HG03432 (cell line): ENCODE results near the gene ASF1B.

Experiments used
- ATAC-seq: cut with Tn5 transposase; IDR thresholded peaks from one replicate; pipeline ENCODE4 v1.9.1; 2021; ENCODE audit warnings: mild to moderate bottlenecking, moderate library complexity; ENCODE audit not compliant: unreplicated experiment

The ASF1B gene

DNA sequence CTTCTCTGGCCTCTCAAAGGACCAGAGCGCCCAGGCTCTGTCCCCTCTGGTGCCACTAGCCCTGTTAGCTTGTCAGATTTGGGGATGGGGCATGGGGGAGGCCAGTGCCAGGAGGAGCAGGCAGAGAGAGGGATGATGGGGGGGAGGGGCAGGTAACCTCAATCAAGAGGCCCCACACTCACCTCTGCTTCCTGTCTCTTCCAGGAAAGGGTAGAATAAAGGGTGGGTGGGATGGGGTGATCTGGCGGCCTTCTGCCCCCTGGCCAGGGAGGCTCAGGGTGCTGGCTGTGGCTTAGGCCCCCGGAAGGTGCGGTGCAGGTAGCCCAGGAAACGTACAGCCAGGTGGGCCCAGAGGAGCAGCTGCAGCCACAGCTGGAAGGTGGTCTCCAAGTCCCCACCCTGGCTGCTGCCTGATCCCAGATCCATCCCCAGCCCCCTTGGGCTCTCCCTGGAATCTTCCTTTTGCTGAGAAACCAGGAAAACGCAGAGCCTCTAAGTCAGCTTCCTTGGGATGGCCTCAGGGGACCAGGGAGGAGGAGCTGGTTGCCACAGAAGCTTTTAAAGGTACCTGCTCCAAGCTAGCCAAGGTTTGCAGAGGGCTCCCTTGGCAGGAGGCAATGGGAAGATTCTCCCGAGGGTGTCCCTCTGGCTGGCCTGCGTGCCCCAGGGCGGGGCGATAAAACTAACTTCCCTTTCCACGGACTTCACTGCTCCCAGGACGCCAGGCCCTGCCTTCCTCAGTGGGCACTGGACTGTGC, 24.2 kb downstream of the ASF1B start:
- ATAC-seq: no peak

DNA sequence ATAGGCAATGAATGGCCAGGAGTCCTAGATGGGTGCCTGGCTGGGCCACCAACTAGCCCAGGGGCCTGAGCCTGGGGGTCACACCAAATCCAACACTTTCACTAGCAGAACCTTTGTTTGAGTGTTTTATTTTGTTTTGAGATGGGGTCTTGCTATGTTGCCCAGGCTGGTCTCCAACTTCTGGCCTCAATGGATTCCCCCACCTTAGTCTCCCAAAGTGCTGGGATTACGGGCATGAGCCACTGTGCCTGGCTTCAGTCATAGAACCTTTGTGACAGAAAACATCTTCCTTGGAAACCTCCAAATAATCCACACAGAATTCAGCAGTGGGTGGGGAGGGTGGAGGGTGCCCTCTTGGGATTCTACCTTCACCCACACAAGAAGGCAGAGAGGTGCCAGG, 24.9 kb downstream of the ASF1B start:
- ATAC-seq: no peak

DNA sequence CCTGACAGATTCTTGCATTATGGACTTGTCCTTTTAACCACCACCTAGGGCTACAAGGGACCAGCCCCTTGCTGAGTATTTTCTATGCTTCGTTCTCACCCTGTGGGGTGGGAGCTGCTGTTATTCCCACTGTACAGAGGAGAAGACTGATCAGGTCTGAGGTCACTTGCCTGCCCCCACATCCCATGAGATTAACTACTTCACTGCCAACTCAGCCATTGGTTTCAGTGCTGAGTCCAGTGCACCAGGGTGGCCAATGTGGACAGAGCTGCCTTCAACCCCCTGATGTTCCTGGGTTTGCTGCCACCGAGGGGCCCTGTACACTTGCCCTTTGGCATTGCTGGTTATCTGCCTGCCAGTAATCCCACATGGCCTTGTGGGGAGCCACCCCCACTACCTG, 25.7 kb downstream of the ASF1B start:
- ATAC-seq: no peak

- ATAC-seq: no peak
Observed at GRCh38 chr19:14107581-14108461, 28.6 kb downstream of the ASF1B start.

- no peak for ATAC-seq
Observed at GRCh38 chr19:14106840-14107239, 29.5 kb downstream of the ASF1B start.

DNA sequence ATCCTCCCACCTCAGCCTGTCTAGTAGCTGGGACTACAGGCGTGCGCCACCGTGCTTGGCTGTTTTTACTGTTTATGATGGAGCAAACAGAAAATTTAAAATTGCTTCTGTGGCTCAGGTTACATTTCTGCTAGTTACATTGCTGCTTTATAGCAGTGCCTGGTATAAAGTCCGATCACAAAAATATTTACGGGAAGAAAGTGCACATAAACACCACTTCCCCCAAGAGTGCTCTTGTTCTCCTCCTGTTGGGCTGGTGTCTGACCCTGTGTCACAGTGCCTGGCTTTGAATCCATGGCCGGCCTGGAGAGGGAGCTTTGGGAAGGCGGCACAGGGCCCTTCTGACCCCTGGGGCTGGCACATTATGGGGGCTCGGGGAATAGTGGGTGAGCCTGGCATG, 30.7 kb downstream of the ASF1B start:
- no peak for ATAC-seq

DNA sequence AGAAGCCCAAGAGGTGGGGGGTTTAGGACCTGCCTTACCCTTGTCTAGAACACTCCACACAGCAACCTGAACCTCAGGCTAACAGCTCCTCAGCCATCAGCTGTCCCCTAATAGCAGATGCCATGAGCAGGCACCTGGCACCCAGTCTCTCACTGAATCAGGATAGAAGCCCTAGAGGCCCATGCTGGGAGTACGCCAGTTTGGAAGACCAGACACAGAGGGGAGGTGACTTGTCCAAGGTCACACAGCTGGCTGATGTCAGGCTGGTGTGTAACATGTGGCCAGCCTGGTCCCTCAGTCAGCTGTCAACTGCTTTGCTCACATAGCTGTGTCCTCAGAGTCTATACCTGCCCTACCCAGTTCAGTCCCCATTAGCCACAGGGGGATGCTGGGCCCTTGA, 33.1 kb downstream of the ASF1B start:
- no peak for ATAC-seq

GRCh38 chr19:14102756-14103155, 33.6 kb downstream of the ASF1B start:
- ATAC-seq: no peak

GRCh38 chr19:14102102-14102696, 34.2 kb downstream of the ASF1B start:
- ATAC-seq: no peak

GRCh38 chr19:14101003-14101545, 35.3 kb downstream of the ASF1B start:
- no peak for ATAC-seq

- ATAC-seq: no peak
Observed at GRCh38 chr19:14097532-14098151, 38.7 kb downstream of the ASF1B start.

DNA sequence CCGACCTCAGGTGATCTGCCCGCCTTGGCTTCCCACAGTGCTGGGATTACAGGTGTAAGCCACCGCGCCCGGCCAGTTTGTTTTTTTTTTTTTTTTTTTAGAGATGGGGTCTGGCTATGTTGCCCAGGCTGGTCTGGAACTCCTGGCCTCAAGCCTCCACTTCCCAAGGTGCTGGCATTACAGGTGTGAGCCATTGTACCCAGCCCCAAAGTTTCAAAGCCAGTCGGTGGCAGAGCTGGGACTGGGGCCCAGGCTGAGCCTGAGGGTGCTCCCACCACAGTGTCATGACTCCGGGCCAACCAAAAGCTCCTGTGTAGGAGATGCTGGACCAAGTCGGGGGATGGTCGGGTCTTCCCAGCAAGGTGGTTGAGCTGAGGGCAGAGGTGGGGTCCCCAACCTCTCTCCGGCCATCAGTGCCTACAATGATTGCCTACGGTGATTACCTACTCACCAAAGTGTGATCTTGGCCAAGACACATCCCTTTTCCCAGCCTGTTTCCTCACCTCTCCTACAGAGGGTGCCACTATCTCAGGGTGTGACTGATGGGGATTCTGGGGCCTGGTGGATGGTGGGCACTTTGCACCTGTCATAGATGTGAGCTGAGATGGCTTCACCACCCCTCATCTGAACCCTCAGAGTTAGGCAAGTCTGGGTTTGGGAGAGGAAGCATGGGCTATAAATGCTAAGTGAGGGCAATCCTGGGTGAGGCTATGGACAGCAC, 40.0 kb downstream of the ASF1B start:
- ATAC-seq: no peak

- no peak for ATAC-seq
Observed at GRCh38 chr19:14094854-14095253, 41.5 kb downstream of the ASF1B start.

DNA sequence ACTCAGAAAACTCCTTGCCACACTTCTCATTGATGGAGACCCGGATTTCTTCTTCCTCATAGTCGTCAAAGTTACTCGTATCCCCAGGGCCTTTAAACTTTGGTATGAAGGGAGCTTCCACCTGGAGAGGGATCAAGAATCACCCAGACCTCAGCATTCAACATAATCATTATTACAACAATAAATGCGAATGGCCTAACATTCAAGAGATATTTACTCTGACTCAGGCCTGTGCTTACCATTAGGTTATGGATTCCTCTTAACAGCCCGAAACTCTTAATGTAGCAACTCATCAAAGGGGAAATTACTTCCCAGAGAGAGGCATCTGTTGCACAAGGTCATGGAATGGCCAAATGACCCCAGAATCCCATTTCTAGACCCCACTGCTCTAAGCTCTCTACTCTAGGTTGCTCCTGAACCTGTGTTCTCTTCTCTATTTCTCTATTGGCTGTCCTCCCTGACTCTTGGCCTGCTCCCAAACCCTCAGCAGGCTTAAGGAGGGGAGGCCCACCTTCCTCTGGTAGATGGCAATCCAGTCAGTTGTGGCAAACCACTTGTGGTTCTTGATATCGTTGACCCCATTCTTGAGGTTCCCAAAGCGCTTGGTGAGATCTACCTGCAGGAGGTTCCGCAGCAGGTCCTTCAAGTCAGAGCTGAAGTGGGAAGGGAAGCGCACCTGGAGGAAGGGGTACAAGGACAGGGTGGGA, 43.1 kb downstream of the ASF1B start:
- ATAC-seq: no peak

DNA sequence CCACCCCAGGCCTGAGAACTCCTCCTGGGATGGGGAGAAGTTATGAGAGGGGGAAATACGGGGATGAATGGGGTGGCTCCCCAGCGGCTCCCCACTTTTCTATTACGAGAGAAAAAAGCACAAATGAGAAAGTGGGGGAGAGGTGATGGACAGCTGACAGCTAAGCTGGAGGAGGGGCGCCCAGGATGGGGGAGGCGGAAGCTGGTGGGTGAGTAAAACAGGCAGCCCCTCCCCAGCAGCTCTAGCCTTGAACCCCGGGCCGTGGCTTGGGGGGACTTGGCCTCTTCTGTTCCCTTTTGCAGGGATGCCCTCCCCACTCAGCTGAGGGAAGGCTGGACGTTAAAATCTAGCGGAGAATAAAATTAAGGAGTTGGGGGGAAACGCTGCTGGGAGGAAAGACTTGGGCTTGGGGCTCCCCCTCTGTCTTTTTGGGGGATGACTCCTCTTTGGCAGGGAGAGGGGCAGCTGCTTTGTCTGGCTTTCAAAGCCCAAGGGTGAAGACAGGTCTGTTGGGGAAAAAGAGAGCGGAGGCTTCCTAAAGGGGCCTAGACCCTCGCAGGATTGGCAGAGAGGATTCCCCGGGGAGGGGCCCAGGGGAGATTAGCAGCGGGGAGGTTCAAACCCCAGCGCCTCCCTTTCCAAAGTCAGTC, 44.5 kb downstream of the ASF1B start:
- ATAC-seq: peak; percentile 9

- ATAC-seq: peak; percentile 58
Observed at GRCh38 chr19:14091081-14091812, 45.1 kb downstream of the ASF1B start.

- peak; percentile 45 for ATAC-seq
Observed at GRCh38 chr19:14090509-14091080, 45.8 kb downstream of the ASF1B start, which contains the start of gene SAMD1. SAMD1 (minus strand) TSS chr19:14090751.
